Sigmoid colon (tissue), 4 donors: ENCODE data around the gene CTSE.

ENCODE experiments used
- CTCF ChIP-seq, 4 experiments: fragments of 450-650 bp in 3 of 4; fragments of 200-600 bp in 1 of 4; IDR thresholded peaks; one replicate each; pipeline ENCODE4 v1.5.1; 2016 to 2019; ENCODE audit warnings: antibody characterized with exemption in 4 of 4, mild to moderate bottlenecking in 3 of 4, moderate library complexity in 2 of 4
- EP300 ChIP-seq, 4 donors: sonication (generic); formaldehyde crosslinking; IDR thresholded peaks; one replicate each; pipeline ENCODE4 v1.6.1; 2017; ENCODE audit warnings: antibody characterized with exemption in 4 of 4
- POLR2A ChIP-seq, 2 donors: fragments of 450-650 bp; IDR thresholded peaks; one replicate each; pipeline ENCODE4 v1.6.1; 2016; ENCODE audit warnings: antibody characterized with exemption in 2 of 2, mild to moderate bottlenecking in 2 of 2, moderate library complexity in 2 of 2

- TF ChIP-seq CTCF (IDR thresholded peaks at IDR 0.05) (no peak), EP300 (IDR thresholded peaks at IDR 0.05) (no peak), POLR2A (IDR thresholded peaks at IDR 0.05) (no peak)
Measured at GRCh38 chr1:206047271-206047670, 23.6 kb upstream of the CTSE start.
